Fibroblast of mammary gland (primary cell): Measurements from ENCODE around the gene ABCA4.
A peak's percentile ranks its signal among the peaks of the same experiment; 100 is the strongest.

Source experiments
- DNase-seq: peaks from one replicate; pipeline ENCODE4 v3.0.0-alpha.2; 2010; ENCODE audit warnings: low read depth
- H3K4me3 ChIP-seq: 2 replicates; pipeline ENCODE4 v1.5.1; 2011; ENCODE audit warnings: low read depth, mild to moderate bottlenecking, low read length, moderate library complexity; ENCODE audit not compliant: control insufficient read depth
- TF ChIP-seq, protein P1 (sequence below): conservative IDR thresholded peaks from 2 replicates; pipeline ENCODE4 v1.5.1; 2011; ENCODE audit warnings: low read depth, low read length, inconsistent platforms; ENCODE audit not compliant: control insufficient read depth, insufficient read depth

Gene ABCA4

DNA sequence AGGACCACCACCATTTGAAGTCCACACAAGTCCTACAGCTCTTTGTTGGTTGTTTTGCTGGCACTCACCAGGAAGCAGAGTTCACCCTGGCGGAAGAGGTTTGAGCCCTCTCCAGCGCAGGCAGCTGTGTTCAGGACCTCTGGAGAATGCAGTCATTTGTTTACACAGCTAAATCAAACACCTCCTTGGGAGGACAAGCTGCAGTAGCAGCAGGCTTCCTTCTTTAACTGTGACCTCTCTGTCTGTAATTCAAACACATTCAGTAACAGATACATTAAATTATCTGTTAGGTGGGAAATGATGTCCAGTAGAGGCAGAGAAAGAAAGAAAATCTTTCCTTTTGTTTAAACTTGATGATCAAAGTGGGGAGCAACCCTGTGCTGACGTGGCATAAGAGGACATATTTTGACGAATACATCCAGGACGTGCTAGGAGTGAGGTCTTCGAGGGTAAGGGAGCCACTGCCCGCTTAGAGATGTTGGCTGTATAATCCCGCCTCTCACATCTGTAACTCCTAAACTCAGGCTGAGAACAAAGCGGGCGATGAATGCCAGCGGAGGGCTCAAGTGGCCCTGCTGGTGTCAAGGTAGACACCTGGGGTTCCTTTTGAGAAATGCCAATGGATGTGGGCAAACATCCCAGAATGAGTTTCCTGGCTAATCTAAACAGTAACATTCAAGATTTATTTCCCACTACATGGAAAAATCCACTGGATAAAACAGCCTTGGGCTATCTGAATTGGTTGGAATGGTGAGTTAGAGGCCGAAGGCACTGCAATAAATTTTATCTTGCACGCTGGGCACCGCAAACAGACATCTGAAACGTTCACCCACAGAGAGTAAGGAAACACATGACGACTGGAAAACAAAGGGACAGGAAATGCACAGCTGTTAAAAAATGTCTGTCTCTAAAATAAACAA is 51.7 kb downstream of the ABCA4 start:
- H3K4me3 ChIP-seq: no peak overlapping the region
- TF ChIP-seq, protein P1, sequence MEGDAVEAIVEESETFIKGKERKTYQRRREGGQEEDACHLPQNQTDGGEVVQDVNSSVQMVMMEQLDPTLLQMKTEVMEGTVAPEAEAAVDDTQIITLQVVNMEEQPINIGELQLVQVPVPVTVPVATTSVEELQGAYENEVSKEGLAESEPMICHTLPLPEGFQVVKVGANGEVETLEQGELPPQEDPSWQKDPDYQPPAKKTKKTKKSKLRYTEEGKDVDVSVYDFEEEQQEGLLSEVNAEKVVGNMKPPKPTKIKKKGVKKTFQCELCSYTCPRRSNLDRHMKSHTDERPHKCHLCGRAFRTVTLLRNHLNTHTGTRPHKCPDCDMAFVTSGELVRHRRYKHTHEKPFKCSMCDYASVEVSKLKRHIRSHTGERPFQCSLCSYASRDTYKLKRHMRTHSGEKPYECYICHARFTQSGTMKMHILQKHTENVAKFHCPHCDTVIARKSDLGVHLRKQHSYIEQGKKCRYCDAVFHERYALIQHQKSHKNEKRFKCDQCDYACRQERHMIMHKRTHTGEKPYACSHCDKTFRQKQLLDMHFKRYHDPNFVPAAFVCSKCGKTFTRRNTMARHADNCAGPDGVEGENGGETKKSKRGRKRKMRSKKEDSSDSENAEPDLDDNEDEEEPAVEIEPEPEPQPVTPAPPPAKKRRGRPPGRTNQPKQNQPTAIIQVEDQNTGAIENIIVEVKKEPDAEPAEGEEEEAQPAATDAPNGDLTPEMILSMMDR: no peak
- DNase-seq: no peak

DNA sequence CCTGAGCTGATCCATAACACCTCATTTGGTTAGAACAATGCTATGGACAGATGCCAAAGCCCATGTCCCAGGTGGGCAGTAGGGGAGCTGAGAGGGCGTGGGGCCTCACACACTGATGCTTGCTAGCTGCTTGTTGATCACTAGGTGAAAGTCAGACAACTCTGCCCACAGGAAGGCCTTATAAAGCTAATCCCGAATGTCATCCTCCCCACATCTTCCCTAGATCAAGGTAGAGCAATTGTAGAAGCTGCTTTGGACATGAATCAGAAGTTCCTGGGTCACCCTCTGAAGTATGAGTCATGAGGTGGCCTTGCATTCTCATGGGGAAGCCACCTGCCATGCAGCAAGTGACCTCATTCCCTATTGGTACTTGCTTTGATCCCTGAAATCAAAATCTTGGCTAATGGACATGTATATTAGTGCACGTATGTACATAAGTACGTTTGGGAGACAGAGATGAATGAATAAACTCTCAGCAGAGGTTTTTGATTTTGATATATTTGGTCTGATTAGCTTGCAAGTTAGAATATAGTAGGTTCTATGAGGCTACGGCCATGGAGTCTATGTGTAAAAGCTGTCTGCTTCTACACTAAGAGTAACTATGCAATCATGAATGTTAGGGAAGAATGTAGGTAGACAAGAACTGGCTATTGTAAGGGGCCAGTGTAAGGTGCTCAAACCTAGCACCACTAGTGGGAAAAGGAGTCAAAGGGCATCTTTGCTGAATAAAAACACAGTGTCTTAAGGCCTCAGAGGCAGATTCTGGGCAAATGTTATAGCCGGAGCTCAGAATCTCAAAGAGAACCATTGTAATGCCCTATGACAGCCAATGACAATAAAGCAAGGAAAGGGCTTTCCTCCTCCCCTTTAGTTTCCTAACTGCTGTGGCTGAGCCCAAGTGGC is 52.6 kb downstream of the ABCA4 start:
- no peak for DNase-seq
- TF ChIP-seq, protein P1: no peak
- no peak overlapping the region for H3K4me3 ChIP-seq

DNA sequence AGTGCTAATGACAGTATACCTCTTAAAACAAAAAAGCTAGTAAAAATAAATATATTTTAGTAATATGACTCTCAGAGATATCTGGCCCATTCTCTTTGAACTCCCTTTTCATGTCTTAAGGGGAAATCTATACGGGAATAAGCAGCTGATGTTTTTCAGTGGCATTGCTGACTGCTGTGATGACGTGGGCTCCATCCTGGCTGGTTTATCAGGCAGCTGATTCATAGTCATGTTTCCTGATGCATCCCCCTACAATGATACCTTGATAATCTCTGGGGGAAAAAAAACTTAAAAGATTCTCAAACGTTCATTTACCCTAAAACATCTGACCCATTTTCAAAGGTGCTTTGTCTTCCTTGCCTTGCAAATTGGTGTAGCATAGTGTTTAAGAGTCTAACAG is 53.8 kb downstream of the ABCA4 start:
- peak; percentile 35 for DNase-seq
- H3K4me3 ChIP-seq: no peak overlapping the region
- TF ChIP-seq, protein P1: no peak

- TF ChIP-seq, protein P1: peak; percentile 63
- no peak overlapping the region for H3K4me3 ChIP-seq
Measured at GRCh38 chr1:94063379-94063778, 57.6 kb downstream of the ABCA4 start.

DNA sequence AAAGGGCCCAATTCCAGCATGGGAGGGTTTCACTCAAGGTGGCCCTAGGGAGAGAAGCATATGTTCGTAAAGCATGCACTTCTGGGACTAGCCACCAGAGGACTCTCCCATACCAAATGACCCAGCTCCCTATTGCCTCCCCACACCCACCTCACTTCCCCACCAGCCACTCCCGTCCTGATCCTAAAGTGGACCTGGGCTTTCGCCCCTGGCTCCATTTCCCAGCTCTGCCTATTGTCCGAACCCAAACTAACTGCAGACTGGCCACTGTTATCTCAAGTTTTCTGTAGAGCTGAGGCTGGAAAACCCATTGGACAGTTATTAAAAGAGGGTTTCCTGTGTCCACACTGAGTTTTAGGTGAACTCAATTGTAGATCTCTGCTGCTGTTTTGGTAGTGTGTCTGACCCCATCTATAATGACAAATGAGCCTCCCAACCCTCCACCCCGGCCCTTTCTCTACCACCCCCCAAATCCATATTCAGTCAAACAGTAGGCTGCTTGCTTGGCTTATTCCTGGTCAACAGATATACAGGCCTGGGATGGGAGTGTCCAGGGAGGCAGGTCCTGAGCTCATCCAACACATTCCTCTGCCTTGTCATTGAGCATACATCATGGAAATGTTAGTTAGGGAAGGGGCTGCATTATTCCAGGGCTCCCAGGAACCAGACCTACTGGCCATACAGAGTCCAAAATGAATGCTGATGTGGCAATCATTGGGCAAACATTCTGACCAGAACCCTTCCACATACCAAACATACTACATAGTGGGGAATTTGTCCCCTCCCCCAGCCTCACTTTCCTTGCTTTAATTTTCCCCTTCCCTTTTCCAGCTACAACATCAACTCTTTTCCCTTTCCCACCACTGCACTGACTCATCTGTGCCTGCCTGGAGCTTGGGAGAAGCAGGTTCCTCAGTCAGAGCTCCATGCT is 59.2 kb downstream of the ABCA4 start:
- peak; percentile 79 for DNase-seq
- TF ChIP-seq, protein P1: peak; percentile 99
- H3K4me3 ChIP-seq: no peak overlapping the region

More at GRCh38 chr1:94063379-94063778, 57.6 kb downstream of the ABCA4 start:
- peak; percentile 72 for DNase-seq

DNA sequence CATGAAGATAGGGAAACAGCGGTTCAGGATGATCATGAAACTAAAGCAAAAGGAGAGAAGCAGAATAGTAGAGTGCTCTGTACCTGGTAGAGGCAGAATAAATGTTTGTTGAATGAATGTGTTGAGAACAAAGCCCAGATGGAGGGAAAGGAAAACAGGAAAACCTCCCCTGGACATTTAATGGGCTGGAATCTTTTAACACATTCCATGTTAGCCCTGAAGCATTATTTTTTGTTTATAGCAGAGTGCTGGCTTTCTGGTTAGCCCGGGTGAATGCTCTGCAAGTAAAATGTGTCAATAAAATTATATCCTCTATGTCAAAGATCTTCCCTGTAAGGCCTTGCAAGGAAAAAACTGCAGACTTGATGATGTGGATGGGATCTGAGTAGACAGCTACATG is 60.2 kb downstream of the ABCA4 start:
- no peak overlapping the region for H3K4me3 ChIP-seq
- TF ChIP-seq, protein P1: no peak

More for the DNA sequence above, 60.2 kb downstream of the ABCA4 start:
- DNase-seq: no peak
